Stimulated activated effector memory CD8-positive, alpha-beta T cell treated with anti-CD3 and anti-CD28 coated beads, Interleukin-12 subunit alpha, Interleukin-12 subunit beta, amount 100 ng/mL, for 72 hours (primary cell): ENCODE data around the gene TARP.
"Not testable (repeated sequence)": the region's sequence is repeated elsewhere in the genome, so short reads cannot be mapped to it uniquely, and the experiment has no call there.

Source experiments
- ATAC-seq: fragments of 150-1000 bp; cut with Tn5 transposase; 2 replicates; pipeline ENCODE4 v1.10.0; 2021
- DNase-seq, 2 donors: peaks; one replicate each; pipeline ENCODE4 v3.0.0; 2021 to 2022; ENCODE audit warnings: low spot score in 2 of 2
- H3K27ac Mint-ChIP-seq: one replicate; pipeline ENCODE4 v1.8.0; 2022; ENCODE audit warnings: mild to moderate bottlenecking, mixed read lengths
- H3K36me3 Mint-ChIP-seq: one replicate; pipeline ENCODE4 v1.8.0; 2022; ENCODE audit warnings: mild to moderate bottlenecking, mixed read lengths
- H3K4me1 Mint-ChIP-seq: one replicate; pipeline ENCODE4 v1.8.0; 2022; ENCODE audit warnings: mixed read lengths
- H3K4me3 Mint-ChIP-seq: one replicate; pipeline ENCODE4 v1.8.0; 2022; ENCODE audit warnings: mild to moderate bottlenecking, mixed read lengths
- H3K9me3 Mint-ChIP-seq: one replicate; pipeline ENCODE4 v1.8.0; 2022; ENCODE audit warnings: mixed read lengths

The TARP gene

GRCh38 chr7:38259157-38259556, 14.3 kb downstream of the TARP start:
- DNase-seq, H3K9me3 Mint-ChIP-seq, H3K4me1 Mint-ChIP-seq: not testable (repeated sequence)
- H3K36me3 Mint-ChIP-seq, result peaks cover 84% of the 10 kb centered on the region
- H3K27ac Mint-ChIP-seq, result peak overlapping the region; percentile 87
- ATAC-seq, result peak; percentile 83
- peak overlapping the region; percentile 71 for H3K4me3 Mint-ChIP-seq

DNA sequence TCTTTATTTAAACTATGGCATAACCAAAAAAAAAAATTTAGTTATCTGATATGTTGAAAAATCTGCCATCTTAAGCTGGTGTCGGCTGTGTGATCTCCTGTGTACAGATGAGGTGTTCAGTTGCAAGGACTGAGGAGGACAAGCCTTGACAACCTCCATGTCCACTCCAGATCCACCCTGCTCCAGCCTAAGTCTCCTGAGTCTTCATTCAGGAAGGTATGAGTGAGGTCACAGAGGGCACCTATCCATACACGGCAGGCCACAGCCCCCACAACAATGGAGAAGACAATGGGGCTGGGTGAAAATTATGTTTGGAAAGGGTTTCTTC, 16.1 kb downstream of the TARP start:
- peaks cover 84% of the 10 kb centered on the region for H3K36me3 Mint-ChIP-seq
- peaks cover 6% of the 10 kb centered on the region for H3K4me1 Mint-ChIP-seq
- peak overlapping the region; percentile 71 for H3K4me3 Mint-ChIP-seq
- no peaks in the 10 kb centered on the region for H3K9me3 Mint-ChIP-seq
- DNase-seq (no peak), ATAC-seq (no peak)
- peak overlapping the region; percentile 87 for H3K27ac Mint-ChIP-seq

GRCh38 chr7:38249849-38250248, 23.6 kb downstream of the TARP start:
- peak overlapping the region; percentile 94 for H3K27ac Mint-ChIP-seq
- not testable (repeated sequence) for DNase-seq, H3K9me3 Mint-ChIP-seq, ATAC-seq
- peaks cover 95% of the 10 kb centered on the region for H3K36me3 Mint-ChIP-seq
- peak overlapping the region; percentile 76 for H3K4me3 Mint-ChIP-seq
- H3K4me1 Mint-ChIP-seq, result peaks cover 47% of the 10 kb centered on the region

- peaks cover 61% of the 10 kb centered on the region for H3K4me1 Mint-ChIP-seq
- peak overlapping the region; percentile 76 for H3K4me3 Mint-ChIP-seq
- peak overlapping the region; percentile 94 for H3K27ac Mint-ChIP-seq
- no peaks in the 10 kb centered on the region for H3K9me3 Mint-ChIP-seq
- peaks cover 99% of the 10 kb centered on the region for H3K36me3 Mint-ChIP-seq
- DNase-seq, result no peak
- ATAC-seq, result peak; percentile 60
Measured at GRCh38 chr7:38248069-38248567, 25.3 kb downstream of the TARP start.

DNA sequence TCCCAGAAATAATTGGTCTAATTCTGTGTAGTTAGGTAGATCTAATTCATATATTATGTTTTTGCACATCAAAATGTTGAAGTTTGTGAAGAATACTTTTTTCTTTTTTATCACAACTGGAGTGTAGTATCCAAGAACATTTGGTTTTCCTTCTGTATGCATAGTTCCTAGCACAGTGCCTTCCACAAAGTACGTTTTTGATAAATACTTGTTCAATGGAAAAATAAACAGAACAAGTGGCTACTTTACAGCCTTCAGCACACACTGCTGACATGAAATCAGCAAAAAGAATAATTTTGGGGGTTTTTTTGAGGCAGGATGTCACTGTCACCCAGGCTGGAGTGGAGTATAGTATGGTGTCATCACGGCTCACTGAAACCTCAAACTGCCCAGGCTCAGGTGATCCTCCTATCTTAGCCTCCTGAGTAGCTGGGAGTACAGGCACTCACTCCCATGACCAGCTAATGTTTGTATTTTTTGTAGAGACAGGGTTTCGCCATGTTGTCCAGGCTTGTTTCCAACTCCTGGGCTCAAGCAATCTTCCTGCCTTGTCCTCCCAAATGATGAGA, 27.9 kb downstream of the TARP start:
- H3K27ac Mint-ChIP-seq, result peak overlapping the region; percentile 94
- peak; percentile 85 for ATAC-seq

DNA sequence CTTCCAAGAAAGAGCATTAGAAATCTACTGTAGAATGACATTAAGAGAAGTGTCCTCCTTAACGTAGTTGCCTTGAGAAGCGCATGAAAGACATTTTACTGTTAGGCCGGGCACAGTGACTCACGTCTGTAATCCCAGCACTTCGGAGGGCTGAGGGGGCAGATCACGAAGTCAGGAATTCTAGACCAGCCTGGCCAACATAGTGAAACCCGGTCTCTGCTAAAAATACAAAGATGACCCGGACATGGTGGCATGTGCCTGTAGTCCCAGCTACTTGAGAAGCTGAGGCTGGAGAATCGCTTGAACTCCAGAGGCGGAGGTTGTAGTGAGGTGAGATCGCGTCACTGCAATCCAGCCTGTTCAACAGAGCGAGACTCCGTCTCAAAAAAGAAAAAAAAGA, 28.9 kb downstream of the TARP start:
- H3K4me1 Mint-ChIP-seq, result peaks cover 71% of the 10 kb centered on the region
- H3K9me3 Mint-ChIP-seq, result no peaks in the 10 kb centered on the region
- H3K4me3 Mint-ChIP-seq, result peak overlapping the region; percentile 76
- H3K36me3 Mint-ChIP-seq, result peaks cover 96% of the 10 kb centered on the region
- H3K27ac Mint-ChIP-seq, result peak overlapping the region; percentile 94
- ATAC-seq, result peak; percentile 12
- DNase-seq, result no peak

More for the DNA sequence above, 27.9 kb downstream of the TARP start:
- peaks cover 100% of the 10 kb centered on the region for H3K36me3 Mint-ChIP-seq
- no peaks in the 10 kb centered on the region for H3K9me3 Mint-ChIP-seq
- H3K4me3 Mint-ChIP-seq, result peak overlapping the region; percentile 76
- peaks cover 76% of the 10 kb centered on the region for H3K4me1 Mint-ChIP-seq
- no peak for DNase-seq

DNA sequence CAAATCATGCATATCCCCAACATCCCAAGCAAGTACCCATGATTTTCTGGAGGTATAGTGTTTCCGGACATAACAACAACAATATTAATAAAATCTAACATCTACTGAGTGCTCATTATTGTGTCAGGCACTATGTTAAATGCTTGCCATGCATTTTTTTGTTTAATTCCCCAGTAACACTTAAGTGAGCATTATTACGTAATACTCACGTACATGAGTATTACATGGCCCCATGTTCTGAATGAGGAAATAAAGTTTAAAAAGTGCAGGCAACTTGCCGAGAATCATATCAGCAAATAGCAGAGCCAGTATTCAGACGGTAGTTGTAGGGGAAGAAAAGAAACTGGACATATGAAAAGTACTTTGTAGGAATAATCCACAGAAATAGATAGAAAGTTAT, 30.1 kb downstream of the TARP start:
- H3K27ac Mint-ChIP-seq, result peak overlapping the region; percentile 94
- peaks cover 72% of the 10 kb centered on the region for H3K4me1 Mint-ChIP-seq
- peaks cover 96% of the 10 kb centered on the region for H3K36me3 Mint-ChIP-seq
- ATAC-seq, H3K9me3 Mint-ChIP-seq, DNase-seq: not testable (repeated sequence)
- peak overlapping the region; percentile 76 for H3K4me3 Mint-ChIP-seq

DNA sequence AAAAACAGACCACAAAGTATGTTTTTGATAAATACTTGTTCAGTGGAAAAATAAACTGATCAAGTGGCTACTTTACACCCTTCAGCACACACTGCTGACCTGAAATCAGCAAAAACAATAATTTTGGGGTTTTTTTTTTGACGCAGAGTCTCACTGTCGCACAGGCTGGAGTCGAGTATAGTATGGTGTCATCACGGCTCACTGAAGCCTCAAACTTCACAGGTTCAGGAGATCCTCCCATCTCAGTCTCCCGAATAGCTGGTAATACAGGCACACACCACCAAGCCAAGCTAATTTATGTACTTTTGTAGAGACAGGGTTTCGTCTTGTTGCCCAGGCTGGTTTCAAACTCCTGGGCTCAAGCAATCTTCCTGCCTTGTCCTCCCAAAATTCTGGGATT, 30.6 kb downstream of the TARP start:
- no peaks in the 10 kb centered on the region for H3K9me3 Mint-ChIP-seq
- peak overlapping the region; percentile 94 for H3K27ac Mint-ChIP-seq
- peaks cover 96% of the 10 kb centered on the region for H3K36me3 Mint-ChIP-seq
- DNase-seq (no peak), ATAC-seq (peak; percentile 62)
- peaks cover 68% of the 10 kb centered on the region for H3K4me1 Mint-ChIP-seq
- H3K4me3 Mint-ChIP-seq, result peak overlapping the region; percentile 76

DNA sequence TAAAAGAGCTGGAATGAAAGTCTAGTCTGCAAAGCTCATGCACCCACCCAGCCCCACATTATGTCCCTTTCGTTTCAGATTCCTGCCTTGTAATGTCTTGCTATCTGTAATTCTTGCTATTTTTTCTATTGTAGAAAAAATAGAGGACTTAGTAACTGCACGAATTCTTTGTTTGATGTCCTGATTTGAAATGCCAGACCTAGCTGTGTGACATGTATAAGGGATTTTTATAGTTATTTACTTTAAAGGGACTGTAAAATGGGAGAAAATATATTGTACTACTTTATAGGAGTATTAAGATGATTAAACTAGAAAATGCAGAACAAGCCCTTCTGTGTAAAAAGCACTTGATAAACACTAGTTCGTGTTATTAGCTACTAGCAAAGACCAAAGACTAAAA, 32.4 kb downstream of the TARP start:
- H3K27ac Mint-ChIP-seq, result peak overlapping the region; percentile 91
- peaks cover 71% of the 10 kb centered on the region for H3K4me1 Mint-ChIP-seq
- no peak for DNase-seq
- peaks cover 96% of the 10 kb centered on the region for H3K36me3 Mint-ChIP-seq
- peak overlapping the region; percentile 76 for H3K4me3 Mint-ChIP-seq
- no peaks in the 10 kb centered on the region for H3K9me3 Mint-ChIP-seq
- ATAC-seq, result no peak

DNA sequence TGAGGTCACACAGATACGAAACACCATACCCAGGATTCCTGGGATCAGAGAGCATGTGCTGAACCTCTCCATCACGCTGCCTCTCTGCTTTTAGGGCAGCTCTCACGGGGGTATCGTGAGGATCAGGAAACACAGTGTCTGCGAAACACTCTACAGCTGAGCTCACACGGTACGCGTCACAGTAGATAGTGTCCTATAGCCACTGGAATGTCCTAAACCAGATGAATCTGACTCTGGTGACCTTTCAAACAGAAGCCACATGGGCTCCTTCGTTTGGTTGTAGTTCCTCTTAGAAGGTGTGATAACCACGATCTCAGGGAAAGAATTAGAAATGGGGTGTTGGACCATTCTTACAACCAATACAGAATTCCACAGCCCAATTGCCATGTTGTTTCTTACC, 34.3 kb downstream of the TARP start:
- H3K36me3 Mint-ChIP-seq, result peaks cover 96% of the 10 kb centered on the region
- H3K4me1 Mint-ChIP-seq, result peaks cover 72% of the 10 kb centered on the region
- peak overlapping the region; percentile 61 for H3K4me3 Mint-ChIP-seq
- H3K9me3 Mint-ChIP-seq, DNase-seq: not testable (repeated sequence)
- ATAC-seq, result peak; percentile 44
- peak overlapping the region; percentile 88 for H3K27ac Mint-ChIP-seq

GRCh38 chr7:38235606-38236005, 37.8 kb downstream of the TARP start:
- peak overlapping the region; percentile 61 for H3K4me3 Mint-ChIP-seq
- ATAC-seq, result no peak
- peak overlapping the region; percentile 88 for H3K27ac Mint-ChIP-seq
- DNase-seq, result no peak
- peaks cover 83% of the 10 kb centered on the region for H3K4me1 Mint-ChIP-seq
- H3K36me3 Mint-ChIP-seq, result peaks cover 83% of the 10 kb centered on the region
- H3K9me3 Mint-ChIP-seq, result no peaks in the 10 kb centered on the region

DNA sequence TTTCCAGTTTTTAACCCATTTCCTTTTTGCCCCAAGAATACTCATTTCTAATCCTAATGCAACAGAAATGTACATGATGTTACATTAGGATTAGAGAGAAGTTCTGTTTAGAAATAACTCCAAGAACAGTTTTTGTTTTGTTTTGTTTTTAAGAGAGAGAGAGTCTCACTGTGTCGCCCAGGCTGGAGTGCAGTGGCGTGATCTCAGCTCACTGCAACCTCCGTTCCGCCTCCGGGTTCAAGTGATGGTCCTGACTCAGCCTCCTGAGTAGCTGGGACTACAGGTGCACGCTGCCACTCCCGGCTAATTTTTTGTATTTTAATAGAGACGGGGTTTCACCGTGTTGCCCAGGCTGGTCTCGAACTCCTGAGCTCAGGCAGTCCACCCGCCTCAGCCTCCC, 38.7 kb downstream of the TARP start:
- Mint-ChIP-seq H3K36me3 (peaks cover 87% of the 10 kb centered on the region), H3K4me1 (peaks cover 89% of the 10 kb centered on the region), H3K27ac (peak overlapping the region; percentile 88), H3K4me3 (peak overlapping the region; percentile 61)
- not testable (repeated sequence) for H3K9me3 Mint-ChIP-seq, DNase-seq, ATAC-seq

DNA sequence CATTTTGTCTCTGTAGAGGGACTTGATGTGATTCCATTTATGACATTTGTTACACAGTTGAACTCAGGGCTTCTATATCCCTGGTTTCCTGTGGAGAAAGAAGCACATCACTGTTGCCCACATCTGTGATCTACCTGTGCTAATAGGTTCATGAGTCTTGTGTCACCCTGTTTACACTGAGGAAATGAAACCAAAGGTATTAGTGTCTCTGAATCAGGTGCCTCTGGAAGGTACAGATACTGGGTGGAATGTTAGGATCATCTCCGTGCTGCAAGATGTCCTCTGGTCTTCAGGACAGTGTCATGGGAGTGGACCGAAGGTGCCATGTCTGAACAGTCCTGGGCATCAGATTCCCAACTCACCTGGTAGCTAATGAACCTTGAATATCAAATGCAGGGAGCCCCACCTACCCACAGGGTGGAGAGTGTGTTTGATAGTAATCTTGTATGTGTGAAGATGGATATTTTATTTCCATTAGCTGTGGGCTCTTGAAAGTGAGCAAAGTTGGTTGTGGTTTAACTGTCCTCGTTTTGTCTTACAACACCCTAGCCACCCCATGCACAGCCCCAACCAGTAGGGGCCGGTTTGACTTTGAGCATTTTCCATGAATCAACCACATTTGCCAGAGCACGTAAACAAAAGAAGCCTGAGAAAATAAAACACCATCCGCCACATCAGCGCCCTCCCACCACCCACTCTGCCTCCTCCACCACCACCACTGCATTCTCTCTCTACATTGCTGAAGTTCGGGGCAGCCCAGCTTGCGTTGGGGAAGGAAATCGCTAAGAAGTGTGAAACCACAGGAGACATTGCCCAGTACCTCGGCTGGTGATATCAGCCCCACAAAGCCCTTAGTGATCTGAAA, 40.7 kb downstream of the TARP start:
- H3K4me3 Mint-ChIP-seq, result peak overlapping the region; percentile 61
- peaks cover 87% of the 10 kb centered on the region for H3K4me1 Mint-ChIP-seq
- peaks cover 85% of the 10 kb centered on the region for H3K36me3 Mint-ChIP-seq
- peak overlapping the region; percentile 88 for H3K27ac Mint-ChIP-seq
- ATAC-seq (peak; percentile 93), DNase-seq (peak; percentile 67 to 92)
- H3K9me3 Mint-ChIP-seq, result no peaks in the 10 kb centered on the region

GRCh38 chr7:38229884-38230642, 43.4 kb downstream of the TARP start:
- ATAC-seq (no peak), DNase-seq (no peak)
- no peaks in the 10 kb centered on the region for H3K9me3 Mint-ChIP-seq
- H3K4me3 Mint-ChIP-seq, result peak overlapping the region; percentile 49
- H3K4me1 Mint-ChIP-seq, result peaks cover 84% of the 10 kb centered on the region
- H3K27ac Mint-ChIP-seq, result peak overlapping the region; percentile 91
- peaks cover 83% of the 10 kb centered on the region for H3K36me3 Mint-ChIP-seq

- peak overlapping the region; percentile 49 for H3K4me3 Mint-ChIP-seq
- ATAC-seq (no peak), DNase-seq (no peak)
- peaks cover 83% of the 10 kb centered on the region for H3K36me3 Mint-ChIP-seq
- no peaks in the 10 kb centered on the region for H3K9me3 Mint-ChIP-seq
- peak overlapping the region; percentile 91 for H3K27ac Mint-ChIP-seq
- H3K4me1 Mint-ChIP-seq, result peaks cover 82% of the 10 kb centered on the region
Measured at GRCh38 chr7:38229386-38229785, 44.0 kb downstream of the TARP start.
